Osteoblast (primary cell): Measurements from ENCODE around the gene DUS3L. TPM values are rescaled to one million over a fixed set of nuclear protein-coding genes. Genes with fewer than 3 reads are reported as not detected.
"Not testable (repeated sequence)": the region's sequence is repeated elsewhere in the genome, so short reads cannot be mapped to it uniquely, and the experiment has no call there.

Source experiments
- DNase-seq: peaks from one replicate; pipeline ENCODE4 v3.0.0; 2011; ENCODE audit warnings: low spot score, mixed read lengths; ENCODE audit not compliant: insufficient read length; ENCODE audit errors: missing footprints
- H2AFZ ChIP-seq: 2 replicates; pipeline ENCODE4 v1.6.0; 2011; ENCODE audit warnings: mild to moderate bottlenecking, low read length
- H3K27ac ChIP-seq: 2 replicates; pipeline ENCODE4 v1.5.1; 2011; ENCODE audit warnings: mild to moderate bottlenecking, low read depth, low read length, moderate library complexity
- H3K27me3 ChIP-seq: 2 replicates; pipeline ENCODE4 v1.6.0; 2012; ENCODE audit warnings: mild to moderate bottlenecking, control low read depth, inconsistent platforms, low read length, moderate library complexity; ENCODE audit not compliant: insufficient read depth
- H3K36me3 ChIP-seq: 2 replicates; pipeline ENCODE4 v1.5.1; 2011; ENCODE audit warnings: mild to moderate bottlenecking, low read length, control low read depth, moderate library complexity; ENCODE audit not compliant: insufficient read depth
- H3K4me1 ChIP-seq: 2 replicates; pipeline ENCODE4 v1.5.1; 2011; ENCODE audit warnings: mild to moderate bottlenecking, low read length, control low read depth, moderate library complexity; ENCODE audit not compliant: insufficient read depth
- H3K4me2 ChIP-seq: 2 replicates; pipeline ENCODE4 v1.6.0; 2011; ENCODE audit warnings: mild to moderate bottlenecking, low read length; ENCODE audit not compliant: insufficient read depth
- H3K4me3 ChIP-seq: fragments of 200-600 bp; sonication (generic); 3 replicates; pipeline ENCODE4 v1.5.1; 2012; ENCODE audit warnings: mild to moderate bottlenecking, low read length, inconsistent platforms; ENCODE audit not compliant: insufficient read depth
- H3K79me2 ChIP-seq: 2 replicates; pipeline ENCODE4 v1.6.0; 2012; ENCODE audit warnings: mild to moderate bottlenecking, low read length, control low read depth, inconsistent platforms; ENCODE audit not compliant: insufficient read depth
- H3K9me3 ChIP-seq: 2 replicates; pipeline ENCODE4 v1.5.1; 2011; ENCODE audit warnings: low read depth, low read length, control low read depth
- H4K20me1 ChIP-seq: 2 replicates; pipeline ENCODE4 v1.6.0; 2012; ENCODE audit warnings: mild to moderate bottlenecking, low read length, control low read depth; ENCODE audit not compliant: insufficient read depth
- CTCF ChIP-seq: IDR thresholded peaks from 2 replicates; pipeline ENCODE4 v1.5.1; 2011; ENCODE audit warnings: mild to moderate bottlenecking, low read depth, low read length, moderate library complexity; ENCODE audit errors: extremely low read depth
- total RNA-seq: library from RNA; depleted of rRNA; stranded (reverse); fragments of >200 nt; gene quantifications from 2 replicates; pipeline ENCODE4 v1.2.3, GENCODE V29; 2012

DUS3L gene
- total RNA-seq, 1 donor: 30.0 TPM

GRCh38 chr19:5785423-5785822, 5.5 kb downstream of the DUS3L start:
- no peak overlapping the region for H2AFZ ChIP-seq

DNA sequence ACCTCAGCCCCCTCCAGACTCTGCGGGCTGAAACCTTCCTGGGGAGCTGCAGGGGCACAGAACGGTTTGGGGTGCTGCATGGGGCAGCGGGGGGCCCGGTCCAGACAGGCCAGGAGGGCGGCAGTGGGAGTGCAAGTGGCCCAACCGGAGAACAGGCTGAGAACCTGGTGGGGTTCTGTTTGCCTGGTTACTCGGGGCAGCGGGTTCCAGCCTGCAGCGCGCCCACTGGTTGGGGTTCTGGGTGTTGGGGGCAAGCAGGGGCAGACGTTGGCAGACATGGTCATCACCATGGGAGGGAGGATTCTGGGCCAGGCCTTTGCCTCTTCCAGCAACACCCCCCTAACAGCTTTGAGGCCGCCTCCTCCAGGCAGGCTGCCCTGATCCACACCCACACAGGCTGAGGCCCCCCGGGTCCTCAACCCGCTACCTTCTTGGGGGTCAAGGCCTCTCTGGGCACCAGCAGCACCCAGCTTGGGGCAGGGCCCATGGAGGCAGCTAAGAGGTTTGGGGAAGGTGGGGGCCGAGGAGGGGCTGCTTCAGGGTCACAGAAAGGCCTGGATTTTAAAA, 6.3 kb downstream of the DUS3L start, which contains the start of gene PRR22:
TSS of gene PRR22 (minus strand) at position 166 of the 567 bp plus-strand sequence. CDS start at position 80, 86 bp downstream.
- no peak within 1 kb of the TSS for H3K27ac ChIP-seq

More at GRCh38 chr19:5785423-5785822, 5.5 kb downstream of the DUS3L start:
- peaks cover 4% of the 10 kb centered on the region for H3K4me1 ChIP-seq
- no peak overlapping the region for H3K4me3 ChIP-seq
- H4K20me1 ChIP-seq: peaks cover 9% of the 10 kb centered on the region
- H3K9me3 ChIP-seq: no peaks in the 10 kb centered on the region
- no peak overlapping the region for H3K27ac ChIP-seq
- peak; percentile 65 for DNase-seq
- no peaks in the 10 kb centered on the region for H3K27me3 ChIP-seq
- TF ChIP-seq CTCF: no peak
- H3K79me2 ChIP-seq: peaks cover 9% of the 10 kb centered on the region
- H3K4me2 ChIP-seq: no peak overlapping the region
- H3K36me3 ChIP-seq: peaks cover 36% of the 10 kb centered on the region

GRCh38 chr19:5782945-5783919, 7.7 kb downstream of the DUS3L start:
- no peaks in the 10 kb centered on the region for H3K27me3 ChIP-seq
- TF ChIP-seq CTCF: no peak
- H3K9me3 ChIP-seq: no peaks in the 10 kb centered on the region
- H4K20me1 ChIP-seq: no peaks in the 10 kb centered on the region
- no peaks in the 10 kb centered on the region for H3K4me1 ChIP-seq
- H3K27ac ChIP-seq: no peak overlapping the region
- no peaks in the 10 kb centered on the region for H3K79me2 ChIP-seq
- H3K4me3 ChIP-seq: no peak overlapping the region
- H3K4me2 ChIP-seq: no peak overlapping the region
- no peak overlapping the region for H2AFZ ChIP-seq
- H3K36me3 ChIP-seq: peaks cover 20% of the 10 kb centered on the region
- DNase-seq: peak; percentile 76

More for the DNA sequence above, 6.3 kb downstream of the DUS3L start, which contains the start of gene PRR22:
- Histone ChIP-seq H3K36me3 (peaks cover 30% of the 10 kb centered on the region), H3K4me3 (no peak within 1 kb of the TSS), H3K79me2 (peaks cover 1% of the 10 kb centered on the region), H2AFZ (no peak within 1 kb of the TSS), H3K4me2 (no peak within 1 kb of the TSS), H3K9me3 (no peaks in the 10 kb centered on the region), H4K20me1 (peaks cover under 1% of the 10 kb centered on the region), H3K4me1 (no peaks in the 10 kb centered on the region), H3K27me3 (no peaks in the 10 kb centered on the region)
- peak; percentile 53 for DNase-seq
- no peak for TF ChIP-seq CTCF

DNA sequence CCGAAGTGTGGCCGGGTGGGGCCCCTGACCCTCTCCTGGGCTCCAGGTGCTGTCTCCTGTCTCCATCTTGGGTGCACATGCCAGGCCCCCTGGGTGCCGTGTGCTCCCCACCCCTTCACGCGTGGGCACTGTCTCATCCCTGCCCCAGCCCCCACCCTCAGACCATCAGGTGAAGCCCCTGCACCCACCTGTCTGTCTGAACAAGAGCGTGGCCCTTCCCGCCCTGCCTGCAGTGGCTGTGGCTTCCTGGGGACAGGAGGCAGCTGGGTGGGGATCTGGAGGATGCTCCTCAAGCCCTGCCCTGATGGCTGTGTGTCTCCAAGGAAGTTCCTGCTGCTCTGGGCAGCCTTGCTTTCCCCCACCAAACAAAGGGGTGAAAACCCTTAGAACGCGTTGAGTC, 8.6 kb downstream of the DUS3L start:
- H3K27me3 ChIP-seq: no peaks in the 10 kb centered on the region
- peak; percentile 78 for DNase-seq
- TF ChIP-seq CTCF: no peak
- peaks cover 12% of the 10 kb centered on the region for H3K36me3 ChIP-seq
- H3K79me2 ChIP-seq: no peaks in the 10 kb centered on the region
- H3K27ac ChIP-seq: no peak overlapping the region
- H3K4me2 ChIP-seq: no peak overlapping the region
- H4K20me1 ChIP-seq: no peaks in the 10 kb centered on the region
- H2AFZ ChIP-seq: no peak overlapping the region
- H3K4me3 ChIP-seq: no peak overlapping the region
- no peaks in the 10 kb centered on the region for H3K9me3 ChIP-seq
- no peaks in the 10 kb centered on the region for H3K4me1 ChIP-seq

- H3K4me1 ChIP-seq, H2AFZ ChIP-seq, H3K27me3 ChIP-seq, H3K79me2 ChIP-seq, H3K27ac ChIP-seq, H3K4me3 ChIP-seq, H4K20me1 ChIP-seq, H3K36me3 ChIP-seq, H3K9me3 ChIP-seq, H3K4me2 ChIP-seq, DNase-seq: not testable (repeated sequence)
These were observed 10.0 kb downstream of the DUS3L start for GRCh38 chr19:5780916-5781315.
